ENCODE data around the gene TPD52L1. TPM values are rescaled to one million over a fixed set of nuclear protein-coding genes. Genes with fewer than 3 reads are reported as not detected.

Gene TPD52L1
- total and polyA plus RNA-seq, 3 experiments from 2014 or later: 0.18 TPM; not detected in 2

GRCh38 chr6:125197795-125198269 is 44.3 kb downstream of the TPD52L1 start:
- no peak overlapping the region for H3K27ac Mint-ChIP-seq

DNA sequence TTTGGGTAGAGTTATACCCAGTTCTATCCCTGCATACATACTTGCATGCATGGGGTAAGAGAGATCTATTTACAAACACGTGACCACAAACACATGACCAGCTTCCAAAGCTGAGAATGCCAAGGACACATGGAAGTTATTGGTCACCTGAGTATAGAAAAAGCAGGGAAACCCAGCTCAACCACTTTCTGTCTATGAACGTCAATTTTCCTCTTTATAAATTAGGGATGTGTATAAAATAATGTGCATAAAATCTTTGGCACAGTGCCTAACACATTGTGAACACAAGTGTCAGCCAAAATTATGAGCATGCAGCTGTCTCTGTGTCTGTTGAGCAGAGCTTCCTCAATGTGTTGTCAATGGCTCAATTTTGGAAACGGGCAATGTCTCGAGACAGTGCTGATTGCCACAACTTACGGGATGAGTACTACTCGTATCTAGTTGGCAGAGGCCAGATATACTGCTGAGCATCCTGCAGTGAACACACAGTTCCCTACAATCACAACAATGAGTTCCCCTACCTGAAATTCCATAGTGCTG is 44.9 kb downstream of the TPD52L1 start:
- CTCF ChIA-PET: no interaction called here
- Histone ChIP-seq H3K9me3 (ENCODE audit: low read length) (no peaks in the 10 kb centered on the region), H3K4me1 (ENCODE audit: insufficient read depth, low read length) (no peaks in the 10 kb centered on the region), H3K27ac (ENCODE audit: low read depth, low read length) (no peak overlapping the region), H3K36me3 (ENCODE audit: insufficient read depth, low read length) (no peaks in the 10 kb centered on the region), H3K27me3 (ENCODE audit: insufficient read depth, low read length, poor library complexity, severe bottlenecking) (no peaks in the 10 kb centered on the region), H3K4me3 (ENCODE audit: low read length) (no peak overlapping the region)
- Mint-ChIP-seq H3K4me1 (no peaks in the 10 kb centered on the region), H3K27ac (no peak overlapping the region), H3K27me3 (peaks cover 5 to 9% of the 10 kb centered on the region in 2 donors), H3K9me3 (no peaks in the 10 kb centered on the region), H3K36me3 (peaks cover 0 to 2% (median 0%) of the 10 kb centered on the region in 3 donors), H3K4me3 (no peak overlapping the region)
- no peak for DNase-seq
- POLR2A ChIA-PET: no interaction called here

More at GRCh38 chr6:125197795-125198269, 44.3 kb downstream of the TPD52L1 start:
- Mint-ChIP-seq H3K4me3 (no peak overlapping the region), H3K9me3 (no peaks in the 10 kb centered on the region), H3K4me1 (no peaks in the 10 kb centered on the region), H3K27me3 (peaks cover 5 to 10% of the 10 kb centered on the region in 2 donors), H3K36me3 (peaks cover 0 to 2% (median 0%) of the 10 kb centered on the region in 3 donors)
- Histone ChIP-seq H3K9me3 (ENCODE audit: low read length) (no peaks in the 10 kb centered on the region), H3K4me3 (ENCODE audit: low read length) (no peak overlapping the region), H3K4me1 (ENCODE audit: insufficient read depth, low read length) (no peaks in the 10 kb centered on the region), H3K27ac (ENCODE audit: low read depth, low read length) (no peak overlapping the region), H3K36me3 (ENCODE audit: insufficient read depth, low read length) (no peaks in the 10 kb centered on the region), H3K27me3 (ENCODE audit: insufficient read depth, low read length, poor library complexity, severe bottlenecking) (no peaks in the 10 kb centered on the region)
- ChIA-PET POLR2A (no interaction called here), CTCF (no interaction called here)
- no peak for DNase-seq

DNA sequence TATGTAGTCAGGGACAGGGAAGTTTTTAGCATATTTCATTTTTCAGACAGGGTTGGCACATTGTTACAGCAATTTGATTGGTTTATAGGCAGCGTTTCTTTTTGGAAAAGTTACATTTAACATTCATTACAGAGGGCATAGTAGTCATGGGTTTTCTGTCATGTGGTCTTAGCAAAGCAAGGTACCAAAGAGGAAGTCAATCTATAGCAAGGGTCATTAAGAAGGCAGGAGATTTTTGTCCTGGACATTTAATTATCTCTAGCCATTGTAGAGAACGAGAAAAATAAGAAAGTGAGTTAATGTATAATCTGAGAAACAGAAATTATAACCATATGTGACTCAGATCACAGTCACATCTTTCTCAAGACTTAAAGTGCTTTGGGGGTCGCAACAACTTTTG is 47.4 kb downstream of the TPD52L1 start:
- H3K4me1 Mint-ChIP-seq: no peaks in the 10 kb centered on the region
- POLR2A ChIA-PET: no interaction called here
- peaks cover 0 to 2% (median 0%) of the 10 kb centered on the region in 3 donors for H3K36me3 Mint-ChIP-seq
- no peaks in the 10 kb centered on the region for H3K9me3 ChIP-seq (ENCODE audit: low read length)
- H3K4me3 Mint-ChIP-seq: no peak overlapping the region
- peaks cover 6 to 15% of the 10 kb centered on the region in 2 donors for H3K27me3 Mint-ChIP-seq
- H3K4me1 ChIP-seq (ENCODE audit: insufficient read depth, low read length): no peaks in the 10 kb centered on the region
- CTCF ChIA-PET: no interaction called here
- no peak overlapping the region for H3K27ac Mint-ChIP-seq
- no peaks in the 10 kb centered on the region for H3K9me3 Mint-ChIP-seq
- no peaks in the 10 kb centered on the region for H3K27me3 ChIP-seq (ENCODE audit: insufficient read depth, low read length, poor library complexity, severe bottlenecking)
- H3K36me3 ChIP-seq (ENCODE audit: insufficient read depth, low read length): no peaks in the 10 kb centered on the region
- no peak overlapping the region for H3K4me3 ChIP-seq (ENCODE audit: low read length)
- no peak overlapping the region for H3K27ac ChIP-seq (ENCODE audit: low read depth, low read length)
- no peak for DNase-seq

- no peak for DNase-seq
- Histone ChIP-seq H3K27ac (ENCODE audit: low read depth, low read length) (peak overlapping the region; percentile 40), H3K4me1 (ENCODE audit: insufficient read depth, low read length) (no peaks in the 10 kb centered on the region), H3K4me3 (ENCODE audit: low read length) (no peak overlapping the region), H3K27me3 (ENCODE audit: insufficient read depth, low read length, poor library complexity, severe bottlenecking) (no peaks in the 10 kb centered on the region), H3K9me3 (ENCODE audit: low read length) (no peaks in the 10 kb centered on the region), H3K36me3 (ENCODE audit: insufficient read depth, low read length) (no peaks in the 10 kb centered on the region)
- Mint-ChIP-seq H3K4me1 (no peaks in the 10 kb centered on the region), H3K27ac (no peak overlapping the region), H3K36me3 (peaks cover 0 to 2% (median 0%) of the 10 kb centered on the region in 3 donors), H3K27me3 (peaks cover 6 to 20% of the 10 kb centered on the region in 2 donors), H3K4me3 (no peak overlapping the region), H3K9me3 (no peaks in the 10 kb centered on the region)
- ChIA-PET POLR2A (no interaction called here), CTCF (interaction anchor here (1.4 to 2.7 kb wide), 2 partner anchors 10 to 12 kb away, joined by 3 to 12 read pairs; no protein-coding TSS in a partner anchor)
These were observed 48.6 kb downstream of the TPD52L1 start for GRCh38 chr6:125201961-125202729.

DNA sequence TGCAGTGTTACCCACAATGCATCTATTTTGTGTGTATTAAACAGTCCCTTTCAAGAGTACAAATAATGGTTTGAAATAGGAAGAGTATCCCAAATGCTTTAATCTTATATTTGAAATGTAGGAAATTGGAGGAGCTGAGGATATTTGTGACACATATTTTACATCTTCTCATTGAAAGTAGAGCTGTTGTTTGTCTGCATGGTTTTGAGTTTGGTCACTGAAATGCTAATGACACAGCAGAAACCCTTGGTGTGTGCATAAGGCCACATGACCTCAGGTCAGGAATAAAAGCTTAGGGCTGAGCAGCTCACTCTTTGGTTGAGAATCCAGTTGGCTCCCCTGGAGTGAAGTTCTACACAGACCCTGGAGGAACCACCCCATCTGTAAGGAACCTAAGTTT is 49.8 kb downstream of the TPD52L1 start:
- Histone ChIP-seq H3K27ac (ENCODE audit: low read depth, low read length) (no peak overlapping the region), H3K4me1 (ENCODE audit: insufficient read depth, low read length) (no peaks in the 10 kb centered on the region), H3K4me3 (ENCODE audit: low read length) (no peak overlapping the region), H3K27me3 (ENCODE audit: insufficient read depth, low read length, poor library complexity, severe bottlenecking) (no peaks in the 10 kb centered on the region), H3K9me3 (ENCODE audit: low read length) (no peaks in the 10 kb centered on the region), H3K36me3 (ENCODE audit: insufficient read depth, low read length) (no peaks in the 10 kb centered on the region)
- Mint-ChIP-seq H3K36me3 (peaks cover 0 to 2% (median 0%) of the 10 kb centered on the region in 3 donors), H3K9me3 (no peaks in the 10 kb centered on the region), H3K4me1 (no peaks in the 10 kb centered on the region), H3K4me3 (no peak overlapping the region), H3K27ac (no peak overlapping the region), H3K27me3 (peaks cover 7 to 20% of the 10 kb centered on the region in 2 donors)
- ChIA-PET POLR2A (no interaction called here), CTCF (interaction anchor here (2.7 kb wide), 1 partner anchor 11 kb away, joined by 12 read pairs; no protein-coding TSS in a partner anchor)
- no peak for DNase-seq

GRCh38 chr6:125205931-125206330 is 52.4 kb downstream of the TPD52L1 start:
- Histone ChIP-seq H3K27ac (ENCODE audit: low read depth, low read length) (no peak overlapping the region), H3K27me3 (ENCODE audit: insufficient read depth, low read length, poor library complexity, severe bottlenecking) (no peaks in the 10 kb centered on the region), H3K4me1 (ENCODE audit: insufficient read depth, low read length) (no peaks in the 10 kb centered on the region), H3K4me3 (ENCODE audit: low read length) (no peak overlapping the region), H3K36me3 (ENCODE audit: insufficient read depth, low read length) (no peaks in the 10 kb centered on the region), H3K9me3 (ENCODE audit: low read length) (no peaks in the 10 kb centered on the region)
- Mint-ChIP-seq H3K4me1 (no peaks in the 10 kb centered on the region), H3K4me3 (no peak overlapping the region), H3K27ac (no peak overlapping the region), H3K9me3 (no peaks in the 10 kb centered on the region), H3K27me3 (peaks cover 6 to 16% of the 10 kb centered on the region in 2 donors), H3K36me3 (peaks cover 0 to 2% (median 0%) of the 10 kb centered on the region in 3 donors)
- DNase-seq: no peak
- ChIA-PET POLR2A (no interaction called here), CTCF (no interaction called here)

GRCh38 chr6:125206389-125206788 is 52.8 kb downstream of the TPD52L1 start:
- Histone ChIP-seq H3K4me3 (ENCODE audit: low read length) (no peak overlapping the region), H3K9me3 (ENCODE audit: low read length) (no peaks in the 10 kb centered on the region), H3K4me1 (ENCODE audit: insufficient read depth, low read length) (no peaks in the 10 kb centered on the region), H3K36me3 (ENCODE audit: insufficient read depth, low read length) (no peaks in the 10 kb centered on the region), H3K27me3 (ENCODE audit: insufficient read depth, low read length, poor library complexity, severe bottlenecking) (no peaks in the 10 kb centered on the region), H3K27ac (ENCODE audit: low read depth, low read length) (no peak overlapping the region)
- H3K27ac Mint-ChIP-seq: no peak overlapping the region
- POLR2A ChIA-PET: no interaction called here
- peaks cover 0 to 2% (median 0%) of the 10 kb centered on the region in 3 donors for H3K36me3 Mint-ChIP-seq
- CTCF ChIA-PET: no interaction called here
- no peaks in the 10 kb centered on the region for H3K4me1 Mint-ChIP-seq
- H3K27me3 Mint-ChIP-seq: peaks cover 6 to 16% of the 10 kb centered on the region in 2 donors
- no peak for DNase-seq
- H3K4me3 Mint-ChIP-seq: no peak overlapping the region
- H3K9me3 Mint-ChIP-seq: no peaks in the 10 kb centered on the region

DNA sequence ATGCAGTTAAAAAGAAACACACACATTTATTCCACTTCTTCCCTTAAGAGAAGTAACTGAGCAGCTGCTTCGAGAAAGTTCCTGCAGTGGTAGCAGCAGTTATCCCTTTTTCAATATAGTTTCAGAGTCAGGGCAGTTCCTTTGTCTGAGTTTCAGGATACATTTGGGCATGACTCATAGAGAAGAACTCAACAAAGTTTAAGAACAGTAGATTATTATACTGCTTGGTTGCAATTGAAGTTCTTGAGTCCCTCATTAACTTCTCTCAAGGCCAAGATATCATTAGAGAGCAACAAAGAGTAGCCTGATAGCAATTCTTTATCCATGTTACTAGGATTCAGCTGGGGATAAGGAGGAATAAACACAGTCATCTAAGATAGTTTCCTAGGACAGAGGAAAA is 54.4 kb downstream of the TPD52L1 start:
- ChIA-PET POLR2A (no interaction called here), CTCF (no interaction called here)
- H3K27me3 Mint-ChIP-seq: peaks cover 6 to 16% of the 10 kb centered on the region in 2 donors
- H3K4me1 Mint-ChIP-seq: no peaks in the 10 kb centered on the region
- Histone ChIP-seq H3K27ac (ENCODE audit: low read depth, low read length) (no peak overlapping the region), H3K4me3 (ENCODE audit: low read length) (no peak overlapping the region), H3K4me1 (ENCODE audit: insufficient read depth, low read length) (no peaks in the 10 kb centered on the region), H3K9me3 (ENCODE audit: low read length) (no peaks in the 10 kb centered on the region), H3K36me3 (ENCODE audit: insufficient read depth, low read length) (no peaks in the 10 kb centered on the region), H3K27me3 (ENCODE audit: insufficient read depth, low read length, poor library complexity, severe bottlenecking) (no peaks in the 10 kb centered on the region)
- no peaks in the 10 kb centered on the region for H3K36me3 Mint-ChIP-seq
- no peak for DNase-seq
- H3K27ac Mint-ChIP-seq: no peak overlapping the region
- H3K4me3 Mint-ChIP-seq: no peak overlapping the region
- no peaks in the 10 kb centered on the region for H3K9me3 Mint-ChIP-seq
